Measurements from ENCODE around the gene FRMD5.

- no peak for TF ChIP-seq EZH2 (IDR thresholded peaks at IDR 0.05)
- no peak for TF ChIP-seq POLR2AphosphoS5 (IDR thresholded peaks at IDR 0.05; ENCODE audit: borderline replicate concordance, low read depth, low read length)
- no peak for TF ChIP-seq FOXP2 (optimal IDR thresholded peaks at IDR 0.05; ENCODE audit: control extremely low read depth, extremely low read length, insufficient read depth)
These were observed 165.0 kb downstream of the FRMD5 start for GRCh38 chr15:44029940-44030568.
